ENCODE measurements around the gene UMPS.
"Not testable (repeated sequence)": the region's sequence is repeated elsewhere in the genome, so short reads cannot be mapped to it uniquely, and the experiment has no call there.

UMPS gene

GRCh38 chr3:124730129-124730940 is at the start of gene UMPS:
Gene UMPS, plus strand, starts transcription at chr3:124730452. Its CDS starts 20 bp downstream, at chr3:124730472.
- peak; percentile 90 for DNase-seq

GRCh38 chr3:124680521-124680920 is 49.7 kb upstream of the UMPS start:
- DNase-seq = no peak

- no peak for DNase-seq
Measured at GRCh38 chr3:124682263-124682662, 48.0 kb upstream of the UMPS start.

GRCh38 chr3:124684459-124684858 is 45.8 kb upstream of the UMPS start:
- no peak for DNase-seq

GRCh38 chr3:124685067-124685466 is 45.2 kb upstream of the UMPS start:
- no peak for DNase-seq

GRCh38 chr3:124685481-124685880 is 44.8 kb upstream of the UMPS start:
- DNase-seq = no peak

GRCh38 chr3:124686028-124686670 is 44.1 kb upstream of the UMPS start:
- DNase-seq = no peak

- peak; percentile 39 for DNase-seq
Measured at GRCh38 chr3:124688581-124689454, 41.4 kb upstream of the UMPS start.

- DNase-seq = no peak
Measured at GRCh38 chr3:124691599-124691998, 38.7 kb upstream of the UMPS start.

- DNase-seq = no peak
Measured at GRCh38 chr3:124694486-124694885, 35.8 kb upstream of the UMPS start.

GRCh38 chr3:124695369-124695768 is 34.9 kb upstream of the UMPS start:
- no peak for DNase-seq

GRCh38 chr3:124696006-124696405 is 34.2 kb upstream of the UMPS start:
- DNase-seq = no peak

GRCh38 chr3:124697302-124697701 is 33.0 kb upstream of the UMPS start:
- no peak for DNase-seq

- no peak for DNase-seq
Measured at GRCh38 chr3:124698030-124698770, 32.1 kb upstream of the UMPS start.

GRCh38 chr3:124699051-124699450 is 31.2 kb upstream of the UMPS start:
- DNase-seq = no peak

- DNase-seq = no peak
Measured at GRCh38 chr3:124699686-124700396, 30.4 kb upstream of the UMPS start.

- no peak for DNase-seq
Measured at GRCh38 chr3:124700880-124701684, 29.2 kb upstream of the UMPS start.

GRCh38 chr3:124701687-124702086 is 28.6 kb upstream of the UMPS start:
- DNase-seq = no peak

- no peak for DNase-seq
Measured at GRCh38 chr3:124702950-124703349, 27.3 kb upstream of the UMPS start.

- no peak for DNase-seq
Measured at GRCh38 chr3:124705552-124705951, 24.7 kb upstream of the UMPS start.

GRCh38 chr3:124707223-124707622 is 23.0 kb upstream of the UMPS start:
- DNase-seq = not testable (repeated sequence)
